Fibroblast of lung (primary cell): ENCODE measurements around the gene ZNF654.

Source experiments
- EZH2 ChIP-seq: IDR thresholded peaks from 2 replicates; pipeline ENCODE4 v1.5.1; 2012; ENCODE audit warnings: low read length, control low read depth, mild to moderate bottlenecking; ENCODE audit errors: missing control alignments
- TF ChIP-seq, protein P1 (sequence below), 2 donors: IDR thresholded peaks in 1 of 2; conservative IDR thresholded peaks in 1 of 2; 1 replicate in 1 of 2; 2 replicates in 1 of 2; pipeline ENCODE4 v1.5.1; 2011 to 2012; ENCODE audit warnings: low read length in 2 of 2, control low read depth in 1 of 2, inconsistent platforms in 1 of 2, low read depth in 1 of 2, mild to moderate bottlenecking in 1 of 2

- TF ChIP-seq, protein P1, sequence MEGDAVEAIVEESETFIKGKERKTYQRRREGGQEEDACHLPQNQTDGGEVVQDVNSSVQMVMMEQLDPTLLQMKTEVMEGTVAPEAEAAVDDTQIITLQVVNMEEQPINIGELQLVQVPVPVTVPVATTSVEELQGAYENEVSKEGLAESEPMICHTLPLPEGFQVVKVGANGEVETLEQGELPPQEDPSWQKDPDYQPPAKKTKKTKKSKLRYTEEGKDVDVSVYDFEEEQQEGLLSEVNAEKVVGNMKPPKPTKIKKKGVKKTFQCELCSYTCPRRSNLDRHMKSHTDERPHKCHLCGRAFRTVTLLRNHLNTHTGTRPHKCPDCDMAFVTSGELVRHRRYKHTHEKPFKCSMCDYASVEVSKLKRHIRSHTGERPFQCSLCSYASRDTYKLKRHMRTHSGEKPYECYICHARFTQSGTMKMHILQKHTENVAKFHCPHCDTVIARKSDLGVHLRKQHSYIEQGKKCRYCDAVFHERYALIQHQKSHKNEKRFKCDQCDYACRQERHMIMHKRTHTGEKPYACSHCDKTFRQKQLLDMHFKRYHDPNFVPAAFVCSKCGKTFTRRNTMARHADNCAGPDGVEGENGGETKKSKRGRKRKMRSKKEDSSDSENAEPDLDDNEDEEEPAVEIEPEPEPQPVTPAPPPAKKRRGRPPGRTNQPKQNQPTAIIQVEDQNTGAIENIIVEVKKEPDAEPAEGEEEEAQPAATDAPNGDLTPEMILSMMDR (conservative IDR thresholded peaks at IDR 0.05 in 1 of 2, IDR thresholded peaks at IDR 0.05 in 1 of 2; ENCODE audit: low read depth in 1 of 2, low read length in 2 of 2) = no peak
- TF ChIP-seq EZH2 = no peak
Observed at GRCh38 chr3:88188436-88188835, 129.4 kb downstream of the ZNF654 start.
